ENCODE measurements around the gene SIPA1L3.

The SIPA1L3 gene

DNA sequence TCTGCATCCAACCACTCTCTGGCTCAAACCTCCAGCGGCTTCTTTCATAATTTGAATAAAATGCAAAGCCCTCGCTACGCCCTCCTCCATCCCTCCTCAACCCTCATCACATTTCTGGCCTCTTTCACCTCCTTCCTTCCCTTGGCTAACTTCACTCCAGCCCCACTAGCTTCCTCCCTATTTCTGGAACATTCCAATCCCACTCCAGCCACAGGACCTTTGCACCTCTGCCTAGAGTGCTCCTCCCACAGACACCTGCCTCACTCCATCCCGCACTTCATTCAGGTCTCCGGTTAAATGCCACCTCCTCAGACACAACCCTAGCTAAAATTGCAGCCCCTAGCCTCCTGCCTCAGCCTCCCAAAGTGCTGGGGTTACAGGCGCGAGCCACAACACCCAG lies 324.9 kb downstream of the SIPA1L3 start:
- no peak overlapping the region for H3K4me3 ChIP-seq (ENCODE audit: control insufficient read depth, low read depth, low read length)
- DNase-seq (ENCODE audit: low read depth), result no peak
- no peak for TF ChIP-seq CTCF (IDR thresholded peaks at IDR 0.05; ENCODE audit: control insufficient read depth, insufficient read depth, low read depth, low read length, missing control alignments)

DNA sequence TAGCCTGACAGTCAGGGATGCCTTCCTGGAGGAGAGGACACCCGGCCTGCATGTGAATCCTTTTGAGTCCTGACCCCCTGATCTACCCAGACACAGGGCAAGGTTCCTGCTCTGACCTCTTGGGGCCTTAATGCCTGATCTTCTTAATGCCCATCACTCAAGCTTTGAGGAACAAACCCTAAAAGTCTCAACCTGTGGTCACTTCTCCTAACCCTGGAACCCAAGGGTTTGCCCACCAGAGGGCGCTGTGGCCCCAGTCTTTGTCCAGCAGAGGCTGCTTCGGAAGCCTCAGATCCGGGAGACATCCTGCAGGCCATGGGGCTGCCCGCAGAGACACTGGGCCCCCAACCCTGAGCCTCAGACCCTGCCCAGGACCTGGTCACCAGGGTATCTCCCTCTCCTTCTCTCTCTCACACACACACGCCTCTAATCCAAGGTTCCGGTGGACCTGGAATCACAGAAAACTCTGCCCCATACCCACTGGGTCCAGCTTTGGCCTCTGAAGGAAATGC lies 326.8 kb downstream of the SIPA1L3 start:
- DNase-seq (ENCODE audit: low read depth), result no peak
- no peak overlapping the region for H3K4me3 ChIP-seq (ENCODE audit: control insufficient read depth, low read depth, low read length)
- peak; percentile 87 for TF ChIP-seq CTCF (IDR thresholded peaks at IDR 0.05; ENCODE audit: control insufficient read depth, insufficient read depth, low read depth, low read length, missing control alignments)

DNA sequence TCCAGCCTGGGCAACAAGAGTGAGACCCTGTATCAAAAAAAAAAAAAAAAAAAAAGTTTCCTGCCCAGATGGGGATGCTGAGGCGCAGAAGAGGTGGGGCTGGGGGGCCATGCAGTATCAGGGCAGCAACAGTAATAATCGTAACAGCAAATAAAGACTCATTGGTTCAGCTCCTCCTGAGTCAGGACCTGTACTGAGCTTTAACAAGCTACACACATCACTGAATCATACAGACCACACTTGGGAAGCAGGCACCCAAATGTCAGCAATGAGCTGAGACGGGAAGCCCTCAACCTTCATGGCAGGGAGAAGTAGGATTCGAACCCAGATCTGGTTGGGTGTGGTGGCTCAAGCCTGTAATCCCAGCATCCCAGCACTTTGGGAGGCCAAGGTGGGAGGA lies 327.6 kb downstream of the SIPA1L3 start:
- DNase-seq (ENCODE audit: low read depth), result no peak
- H3K4me3 ChIP-seq (ENCODE audit: control insufficient read depth, low read depth, low read length), result no peak overlapping the region
- no peak for TF ChIP-seq CTCF (IDR thresholded peaks at IDR 0.05; ENCODE audit: control insufficient read depth, insufficient read depth, low read depth, low read length, missing control alignments)

GRCh38 chr19:38239816-38240215 lies 332.8 kb downstream of the SIPA1L3 start:
- no peak for DNase-seq (ENCODE audit: low read depth)
- no peak for TF ChIP-seq CTCF (IDR thresholded peaks at IDR 0.05; ENCODE audit: control insufficient read depth, insufficient read depth, low read depth, low read length, missing control alignments)
- H3K4me3 ChIP-seq (ENCODE audit: control insufficient read depth, low read depth, low read length), result no peak overlapping the region

GRCh38 chr19:38243279-38243673 lies 336.3 kb downstream of the SIPA1L3 start:
- no peak for TF ChIP-seq CTCF (IDR thresholded peaks at IDR 0.05; ENCODE audit: control insufficient read depth, insufficient read depth, low read depth, low read length, missing control alignments)
- H3K4me3 ChIP-seq (ENCODE audit: control insufficient read depth, low read depth, low read length), result no peak overlapping the region
- DNase-seq (ENCODE audit: low read depth), result no peak

- no peak for DNase-seq (ENCODE audit: low read depth)
- H3K4me3 ChIP-seq (ENCODE audit: control insufficient read depth, low read depth, low read length), result no peak overlapping the region
- no peak for TF ChIP-seq CTCF (IDR thresholded peaks at IDR 0.05; ENCODE audit: control insufficient read depth, insufficient read depth, low read depth, low read length, missing control alignments)
These were observed 339.0 kb downstream of the SIPA1L3 start for GRCh38 chr19:38245826-38246498.

All from AG09309 (cell line).